ENCODE data around the gene KCND3. TPM values are rescaled to one million over a fixed set of nuclear protein-coding genes. Genes with fewer than 3 reads are reported as not detected.

The KCND3 gene
- total RNA-seq, 1 donor, result under 0.01 TPM

DNA sequence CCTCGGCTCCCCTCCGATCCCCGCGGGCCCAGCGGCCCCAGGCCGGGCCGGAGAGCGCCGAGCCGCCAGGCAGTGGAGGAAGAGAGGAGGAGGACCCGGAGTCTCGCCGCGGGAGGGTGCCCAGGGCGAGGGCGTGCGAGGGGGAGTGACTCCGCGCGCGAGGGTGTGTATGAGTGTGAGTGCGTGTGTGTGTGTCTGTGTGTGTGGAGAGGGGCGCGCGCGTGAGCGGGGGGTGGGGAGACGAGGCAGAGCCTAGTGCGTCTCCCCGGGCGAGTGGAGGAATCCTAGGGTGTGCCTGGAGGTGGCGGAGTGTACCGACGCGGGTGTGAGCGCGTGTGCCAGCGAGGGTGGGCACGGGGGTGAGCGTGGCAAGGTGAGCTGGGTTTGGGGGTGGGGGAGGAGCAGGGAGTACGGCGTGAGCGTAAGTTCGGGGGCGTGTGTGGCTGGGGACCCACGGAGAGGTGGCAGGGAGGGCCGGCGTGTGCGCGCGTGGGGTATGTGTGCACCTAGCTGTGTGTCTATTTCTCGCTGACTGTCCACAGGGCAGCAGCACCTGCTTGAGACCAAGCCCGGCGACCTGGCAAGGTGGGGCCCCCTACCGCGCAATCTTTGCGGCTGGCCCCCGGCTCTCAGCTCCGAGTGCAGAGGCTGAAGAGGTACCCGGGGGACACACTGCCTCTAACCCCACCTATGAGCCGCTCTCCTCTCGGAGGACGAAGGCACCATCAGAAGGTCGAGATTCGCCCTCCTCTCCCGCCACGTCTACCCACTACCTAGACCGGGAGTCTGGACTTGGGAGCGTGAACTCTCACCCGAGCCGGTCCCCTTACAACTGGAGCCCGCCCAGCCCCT is 784 bp upstream of the KCND3 start:
- peak in 1 of 3 donors; percentile 27 for DNase-seq (ENCODE audit: low read depth in 2 of 3, low spot score in 2 of 3)

DNA sequence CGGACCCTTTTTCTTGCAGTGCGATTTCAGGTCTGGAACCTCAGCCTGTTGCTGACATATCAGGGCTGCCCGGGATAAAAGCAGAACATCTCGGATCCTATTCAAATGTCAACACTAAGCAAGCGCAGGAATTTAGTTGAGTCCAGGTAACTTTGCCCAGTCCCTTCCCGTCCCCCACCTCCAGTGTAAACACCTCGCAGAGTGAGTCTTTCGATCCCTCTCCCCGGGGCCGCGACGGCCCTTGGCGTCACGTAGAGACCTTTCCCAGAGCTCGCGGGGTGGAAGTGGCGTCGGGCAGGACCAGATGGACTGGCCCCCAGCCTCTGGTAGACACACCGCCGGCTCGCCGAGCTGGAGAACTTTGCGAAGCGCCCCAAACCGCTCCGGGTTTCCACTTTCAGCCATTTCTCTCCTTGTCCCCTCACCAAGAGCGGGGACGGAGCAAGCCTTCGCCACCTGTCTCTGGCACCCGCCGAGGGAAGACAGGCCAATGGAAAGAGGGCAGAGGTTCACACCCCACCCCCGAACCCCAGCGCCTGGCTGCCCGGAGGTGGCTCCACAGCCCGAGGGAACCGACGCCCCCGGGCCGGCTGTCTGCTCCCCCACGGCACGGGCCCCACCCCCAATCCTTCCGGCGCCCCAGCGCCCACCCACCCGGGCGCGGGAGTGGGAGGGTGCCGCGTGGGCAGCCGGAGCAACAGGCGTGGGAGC is 570 bp downstream of the KCND3 start:
- peak in 1 of 3 donors; percentile 9 for DNase-seq (ENCODE audit: low read depth in 2 of 3, low spot score in 2 of 3)

DNA sequence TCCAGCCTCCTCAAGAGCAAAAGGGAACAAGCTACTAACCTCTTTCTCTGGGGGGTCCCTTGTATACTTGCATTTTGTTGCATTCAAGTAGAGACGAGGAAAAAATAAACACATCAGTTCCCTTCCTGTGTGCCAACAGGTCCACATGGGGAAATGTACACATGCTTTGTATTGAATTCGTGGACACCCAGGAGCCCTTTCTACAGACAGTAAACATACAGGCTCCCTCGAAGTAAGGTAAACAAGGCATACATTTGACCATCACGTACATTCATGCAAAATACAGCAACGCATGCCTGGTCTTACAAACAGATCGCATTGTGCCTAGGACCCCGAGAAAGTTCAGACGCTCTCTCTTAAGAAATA is 1.1 kb downstream of the KCND3 start:
- no peak for DNase-seq (ENCODE audit: low read depth in 2 of 3, low spot score in 2 of 3)

GRCh38 chr1:111987502-111987901 is 2.0 kb downstream of the KCND3 start:
- DNase-seq (ENCODE audit: low read depth in 2 of 3, low spot score in 2 of 3), result no peak

- DNase-seq (ENCODE audit: low read depth in 2 of 3, low spot score in 2 of 3), result no peak
These were observed 6.0 kb downstream of the KCND3 start for GRCh38 chr1:111983500-111983899.

DNA sequence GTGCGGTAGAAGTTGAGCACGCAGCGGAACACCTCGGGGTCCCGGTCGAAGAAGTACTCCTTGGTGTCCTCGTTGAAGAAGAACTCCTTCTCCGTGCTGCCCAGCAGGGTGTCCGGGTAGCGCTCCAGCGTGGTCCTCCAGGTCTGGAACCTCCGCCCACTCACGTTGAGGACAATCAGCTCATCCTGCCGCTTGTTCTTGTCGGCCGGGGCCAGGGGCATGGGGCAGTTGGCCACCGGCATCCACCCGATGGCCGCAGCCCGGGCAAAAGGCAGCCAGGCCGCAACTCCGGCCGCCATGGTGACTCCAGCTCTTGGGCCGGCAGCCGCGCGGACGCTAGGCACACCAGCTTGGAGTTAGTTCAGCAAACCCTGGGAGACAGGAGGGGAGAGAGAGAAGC is 7.0 kb downstream of the KCND3 start:
- no peak for DNase-seq (ENCODE audit: low read depth in 2 of 3, low spot score in 2 of 3)

DNA sequence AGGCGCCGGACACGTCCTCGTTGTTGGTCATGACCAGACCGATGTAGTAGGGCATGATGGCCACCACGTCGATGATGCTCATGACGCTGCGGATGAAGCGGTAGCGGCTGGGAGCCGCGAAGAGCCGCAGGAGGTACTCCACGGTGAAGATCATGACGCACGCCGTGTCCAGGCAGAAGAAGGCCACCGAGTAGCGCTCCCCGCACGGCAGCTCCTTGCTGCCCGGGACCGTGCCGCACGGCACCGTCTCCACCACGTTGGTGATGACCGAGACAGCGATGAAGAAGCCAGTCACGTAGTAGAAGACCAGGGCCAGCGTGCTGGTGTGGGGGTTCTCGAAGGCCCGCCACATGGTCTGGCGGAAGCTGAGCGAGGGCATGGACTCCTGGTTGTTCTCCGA is 7.6 kb downstream of the KCND3 start:
- no peak for DNase-seq (ENCODE audit: low read depth in 2 of 3, low spot score in 2 of 3)

- no peak for DNase-seq (ENCODE audit: low read depth in 2 of 3, low spot score in 2 of 3)
These were observed 8.4 kb downstream of the KCND3 start for GRCh38 chr1:111981090-111981489.

DNA sequence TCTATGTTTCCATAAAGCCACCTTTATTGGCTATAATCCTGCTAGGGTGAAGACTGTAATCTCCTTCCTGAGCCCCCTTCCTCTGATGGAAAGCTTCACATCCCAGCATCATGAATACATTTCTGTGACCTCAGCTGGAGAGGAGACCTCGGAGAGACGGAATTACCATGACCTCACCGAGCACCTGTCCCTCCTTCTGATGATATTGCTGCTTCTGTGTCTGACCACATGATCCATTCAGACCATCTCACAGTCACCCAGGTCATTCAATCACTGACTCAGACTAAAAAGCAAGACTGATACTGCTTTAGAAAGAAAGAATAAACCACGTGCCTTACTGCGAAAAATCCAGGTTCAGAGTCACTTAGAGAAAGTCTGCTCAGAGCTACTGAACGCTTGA is 8.8 kb downstream of the KCND3 start:
- DNase-seq (ENCODE audit: low read depth in 2 of 3, low spot score in 2 of 3), result no peak

DNA sequence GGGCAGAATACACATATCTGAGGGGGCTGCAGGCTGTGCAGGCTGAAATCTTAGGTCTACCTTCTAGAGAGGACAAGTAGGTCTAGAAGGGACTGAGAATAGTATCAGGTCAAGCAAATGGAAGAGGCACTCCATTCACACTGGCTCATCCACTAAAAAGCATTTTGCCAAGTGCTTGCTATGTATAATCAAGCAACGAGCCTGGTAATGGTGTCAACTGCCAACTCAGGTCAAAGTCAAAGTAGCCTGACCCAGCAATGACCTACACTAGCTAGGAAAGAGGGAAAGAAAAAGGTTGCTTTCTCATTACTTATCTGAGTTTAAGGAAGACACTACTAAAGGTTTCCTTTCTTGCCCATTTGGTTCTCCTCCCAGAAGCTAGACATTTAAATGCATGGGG is 10.8 kb downstream of the KCND3 start:
- no peak for DNase-seq (ENCODE audit: low read depth in 2 of 3, low spot score in 2 of 3)

- DNase-seq (ENCODE audit: low read depth in 2 of 3, low spot score in 2 of 3), result no peak
These were observed 12.1 kb downstream of the KCND3 start for GRCh38 chr1:111977378-111977777.

- no peak for DNase-seq (ENCODE audit: low read depth in 2 of 3, low spot score in 2 of 3)
These were observed 12.6 kb downstream of the KCND3 start for GRCh38 chr1:111976842-111977241.

- DNase-seq (ENCODE audit: low read depth in 2 of 3, low spot score in 2 of 3), result no peak
These were observed 13.1 kb downstream of the KCND3 start for GRCh38 chr1:111976332-111976731.

DNA sequence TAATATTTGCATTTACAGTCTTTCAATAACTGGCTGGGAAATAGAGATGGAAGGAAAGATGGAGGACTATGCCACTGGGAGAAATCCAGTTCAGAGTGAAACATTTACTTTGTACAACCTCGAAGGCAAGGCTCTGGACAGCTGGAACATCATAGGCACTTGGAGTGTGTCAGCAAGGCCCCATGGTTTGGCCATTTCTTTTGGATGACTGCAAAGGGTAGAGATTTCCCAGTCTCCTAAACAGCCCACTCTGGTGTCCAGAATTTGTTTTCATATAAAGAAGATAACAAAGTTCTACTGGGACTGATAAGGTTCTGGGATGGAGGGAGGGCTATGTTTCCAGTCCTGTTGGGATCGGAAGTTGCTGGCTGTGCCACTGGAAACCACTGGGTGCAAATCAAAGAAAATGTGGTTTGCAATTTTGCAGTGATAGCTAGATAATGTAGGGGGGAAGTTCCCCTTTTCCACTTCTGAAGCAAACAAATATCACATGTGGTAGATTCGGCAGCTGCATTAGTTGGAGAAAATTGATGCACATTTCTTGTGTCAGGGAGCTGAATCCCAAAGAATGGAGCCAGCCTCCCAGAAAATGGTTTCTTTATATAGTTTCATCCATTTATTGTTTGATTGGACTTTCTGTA is 16.2 kb downstream of the KCND3 start:
- peak in 1 of 3 donors; percentile 50 for DNase-seq (ENCODE audit: low read depth in 2 of 3, low spot score in 2 of 3)

DNA sequence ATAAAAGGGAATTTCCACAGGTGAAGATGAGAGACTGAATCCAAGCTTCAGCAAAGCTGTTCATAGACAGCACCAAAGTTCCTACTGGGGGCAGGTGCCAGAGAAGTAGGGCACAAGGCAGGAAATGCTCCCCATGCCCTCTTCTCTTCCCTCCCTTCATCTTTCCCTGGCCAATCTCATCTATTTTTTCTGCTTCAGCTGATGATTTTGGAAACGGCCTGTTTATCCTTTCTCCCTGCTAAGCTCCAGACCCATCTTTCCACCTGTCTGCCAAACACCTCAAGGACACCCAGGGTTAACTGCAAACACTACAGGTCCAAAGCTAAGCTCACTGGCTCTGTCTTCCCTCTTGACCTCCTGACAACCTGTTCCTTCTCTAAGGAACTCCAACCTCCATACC is 18.1 kb downstream of the KCND3 start:
- DNase-seq (ENCODE audit: low read depth in 2 of 3, low spot score in 2 of 3), result no peak

GRCh38 chr1:111968511-111968910 is 21.0 kb downstream of the KCND3 start:
- DNase-seq (ENCODE audit: low read depth in 2 of 3, low spot score in 2 of 3), result no peak

- no peak for DNase-seq (ENCODE audit: low read depth in 2 of 3, low spot score in 2 of 3)
These were observed 21.6 kb downstream of the KCND3 start for GRCh38 chr1:111967886-111968285.

- no peak for DNase-seq (ENCODE audit: low read depth in 2 of 3, low spot score in 2 of 3)
These were observed 22.3 kb downstream of the KCND3 start for GRCh38 chr1:111967067-111967690.

- DNase-seq (ENCODE audit: low read depth in 2 of 3, low spot score in 2 of 3), result no peak
These were observed 23.6 kb downstream of the KCND3 start for GRCh38 chr1:111965781-111966443.

GRCh38 chr1:111963985-111964738 is 25.3 kb downstream of the KCND3 start:
- DNase-seq (ENCODE audit: low read depth in 2 of 3, low spot score in 2 of 3), result no peak

All from hematopoietic multipotent progenitor cell (in vitro differentiated cells).